GM18858 (cell line): Measurements from ENCODE around the gene DCP1B.
A peak's percentile ranks its signal among the peaks of the same experiment; 100 is the strongest.

Experiments
- ATAC-seq: cut with Tn5 transposase; IDR thresholded peaks from one replicate; pipeline ENCODE4 v1.9.1; 2021; ENCODE audit not compliant: unreplicated experiment

Gene DCP1B

GRCh38 chr12:2004113-2004929 lies at the start of gene DCP1B:
Gene DCP1B (minus strand): TSS chr12:2004457. CDS start chr12:2004431, 26 bp downstream.
- peak; percentile 91 for ATAC-seq

DNA sequence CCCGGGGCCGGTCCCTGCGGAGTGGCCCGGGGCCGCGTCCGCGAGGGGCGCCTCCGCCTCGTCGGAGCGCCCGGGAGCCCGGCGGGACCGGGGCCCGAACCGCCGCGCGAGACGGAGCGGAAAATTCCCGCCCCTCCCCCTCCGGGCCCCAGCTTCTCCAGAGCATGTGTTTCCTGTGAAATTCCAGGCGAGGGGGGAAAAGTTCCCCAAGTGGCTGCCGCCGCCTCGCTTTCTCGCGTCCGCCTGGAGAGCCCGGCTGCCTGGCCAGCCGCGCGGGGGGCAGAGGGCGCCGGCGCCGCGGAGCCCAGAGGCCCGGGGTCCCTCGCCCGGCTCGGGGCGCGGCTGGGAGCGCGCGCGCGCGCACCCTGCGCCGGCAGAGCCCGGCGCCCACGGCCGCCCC lies 49.4 kb upstream of the DCP1B start:
- no peak for ATAC-seq

GRCh38 chr12:2052826-2053678 lies 48.8 kb upstream of the DCP1B start, which contains the start of gene CACNA1C:
Gene CACNA1C (plus strand): TSS chr12:2052987. CDS start chr12:2053563, 576 bp downstream.
- ATAC-seq: no peak

- ATAC-seq: no peak
Observed at GRCh38 chr12:2051700-2052621, 47.7 kb upstream of the DCP1B start.

DNA sequence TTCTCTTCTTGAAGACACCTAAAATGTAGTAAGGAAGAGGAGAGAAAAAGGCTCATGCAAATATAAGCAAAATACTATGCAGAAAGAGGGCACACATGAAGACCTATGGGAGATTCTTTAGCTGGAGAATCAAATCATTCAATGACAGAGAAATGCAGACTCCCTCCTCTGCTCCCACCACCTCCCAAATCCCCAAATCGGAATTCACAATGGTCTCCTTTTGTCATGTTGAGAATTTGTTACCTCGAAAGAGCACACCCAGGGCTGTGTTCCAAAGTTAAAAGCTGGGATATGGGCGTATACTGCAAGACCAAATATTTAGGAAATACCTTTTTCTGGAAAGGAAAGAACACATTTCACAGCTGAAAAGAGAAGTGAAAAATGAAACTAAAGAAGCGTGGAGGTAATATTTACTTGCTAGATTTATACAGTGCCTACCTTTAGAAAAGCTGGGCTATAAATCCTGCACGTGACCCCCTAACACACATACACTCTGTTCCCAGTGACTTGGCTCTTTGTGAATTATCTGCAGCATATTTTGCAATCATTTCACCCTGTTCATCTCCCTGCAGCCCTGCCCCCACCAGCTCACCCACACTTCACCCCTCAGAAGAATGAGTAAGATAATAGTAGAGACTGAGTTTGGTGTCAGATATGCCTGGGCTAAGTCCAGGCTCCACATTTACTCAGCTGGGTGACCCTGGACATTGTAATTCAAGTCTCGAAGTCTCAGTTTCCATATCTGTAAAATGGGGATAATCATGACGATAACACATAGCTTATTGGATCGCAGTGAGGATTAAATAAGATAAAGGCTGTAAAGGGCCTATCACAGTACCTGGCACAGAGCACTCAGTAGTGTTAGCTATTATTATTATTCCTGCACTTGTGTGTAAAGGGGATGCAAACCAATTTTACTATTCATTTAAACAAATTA lies 45.6 kb upstream of the DCP1B start:
- ATAC-seq: no peak

DNA sequence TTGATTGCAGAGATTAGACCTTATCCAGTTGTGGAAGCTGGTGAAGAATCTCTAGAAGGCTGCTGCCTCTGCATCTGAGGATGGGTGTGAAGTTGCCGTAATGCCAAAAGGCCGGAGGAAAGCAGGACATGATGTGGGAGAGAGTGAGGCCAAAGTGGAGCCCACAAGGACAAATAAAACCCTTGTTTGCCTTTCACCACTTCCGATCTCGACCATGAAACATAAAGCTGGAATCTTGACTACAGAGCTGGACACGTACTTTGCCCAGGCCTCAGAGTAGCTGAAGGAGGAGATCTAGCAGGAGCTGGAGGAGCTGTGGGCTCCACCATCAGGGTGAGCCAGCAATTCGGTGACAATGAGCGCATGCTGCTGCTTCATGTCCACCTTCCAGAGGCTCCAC lies 43.5 kb upstream of the DCP1B start:
- ATAC-seq: no peak

- no peak for ATAC-seq
Observed at GRCh38 chr12:2046957-2047356, 42.7 kb upstream of the DCP1B start.

DNA sequence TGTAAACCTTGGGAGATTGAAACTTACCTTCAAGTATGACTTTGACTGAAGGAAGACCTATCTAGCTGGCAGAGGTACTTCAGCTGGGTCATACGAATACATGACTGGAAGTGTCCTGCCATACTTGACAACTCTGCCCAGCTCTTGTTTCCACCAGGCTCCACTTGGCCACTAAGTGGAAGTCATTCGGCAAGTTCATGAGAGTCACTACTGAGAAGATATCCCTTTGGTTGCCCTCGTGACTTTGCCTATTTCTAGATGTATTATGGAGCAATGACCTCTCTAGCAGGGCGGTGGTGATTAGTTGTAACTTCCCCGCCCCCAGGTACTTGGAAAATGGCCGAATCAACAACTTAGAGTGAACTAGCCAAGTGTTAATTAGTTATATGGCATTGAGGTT lies 39.9 kb upstream of the DCP1B start:
- no peak for ATAC-seq

DNA sequence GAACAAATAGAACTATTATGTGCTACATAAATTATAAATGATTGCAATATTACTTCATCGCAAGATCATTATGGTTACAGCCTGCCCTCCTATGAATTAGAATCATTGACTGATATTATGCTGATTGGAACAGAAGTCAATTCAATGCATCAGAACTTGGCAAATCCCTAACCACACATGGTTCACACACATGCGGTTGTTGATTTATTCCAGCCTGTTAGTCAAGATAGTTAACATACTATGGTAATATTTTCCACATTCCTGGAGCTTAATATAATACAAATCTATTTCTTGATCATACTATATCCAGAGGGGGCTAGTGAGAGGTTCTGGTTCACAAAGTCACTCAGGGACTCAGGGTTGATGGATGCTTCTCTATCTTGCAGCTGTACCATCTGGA lies 38.8 kb upstream of the DCP1B start:
- no peak for ATAC-seq

DNA sequence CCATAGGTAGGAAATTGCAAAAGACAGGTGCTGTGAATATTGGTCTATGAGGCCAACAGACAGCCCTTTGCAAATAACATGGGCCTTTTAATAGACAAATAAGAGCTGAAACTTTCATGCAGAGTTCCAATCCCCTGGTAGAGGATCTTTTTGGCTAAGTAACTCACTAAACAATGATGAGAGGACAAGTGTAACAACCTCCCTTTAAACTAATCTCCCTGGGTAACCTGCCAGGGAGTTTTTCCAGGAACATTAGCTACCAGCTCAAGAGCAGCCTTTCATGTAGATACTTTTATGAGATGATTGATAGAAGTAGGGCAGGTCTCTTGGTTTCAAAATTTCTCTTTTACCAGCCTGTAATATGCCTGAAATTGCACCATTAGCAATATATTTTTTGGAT lies 34.8 kb upstream of the DCP1B start:
- ATAC-seq: no peak

DNA sequence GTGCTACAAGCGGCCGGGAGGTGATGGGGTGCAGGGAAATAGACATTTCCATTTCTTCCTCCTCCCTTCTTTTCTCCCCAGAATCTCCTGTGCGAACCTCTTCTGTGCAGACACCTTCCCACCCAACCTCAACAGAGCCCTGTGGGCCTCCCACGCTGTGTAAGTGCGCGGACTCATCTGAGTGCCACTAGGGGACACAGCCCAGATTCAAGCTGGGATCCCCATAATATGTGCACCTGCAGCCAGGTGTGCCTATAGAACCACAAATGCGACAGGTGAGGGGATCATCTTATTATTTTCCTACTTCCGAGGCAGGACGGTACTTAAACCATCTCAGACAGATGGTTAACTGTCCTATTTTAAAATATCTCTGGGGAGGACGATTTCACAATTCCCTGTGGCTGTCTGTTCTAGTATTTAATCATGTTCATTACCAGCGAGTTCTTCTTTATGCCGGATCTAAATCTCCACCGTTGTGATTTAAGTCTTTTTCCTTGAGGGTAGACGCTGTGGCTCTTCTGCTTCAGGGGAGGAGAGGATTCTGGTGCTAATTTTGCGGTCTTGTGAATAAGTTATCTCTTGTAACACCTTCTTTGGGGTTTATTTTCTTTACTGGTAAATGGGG lies 31.3 kb upstream of the DCP1B start:
- no peak for ATAC-seq

DNA sequence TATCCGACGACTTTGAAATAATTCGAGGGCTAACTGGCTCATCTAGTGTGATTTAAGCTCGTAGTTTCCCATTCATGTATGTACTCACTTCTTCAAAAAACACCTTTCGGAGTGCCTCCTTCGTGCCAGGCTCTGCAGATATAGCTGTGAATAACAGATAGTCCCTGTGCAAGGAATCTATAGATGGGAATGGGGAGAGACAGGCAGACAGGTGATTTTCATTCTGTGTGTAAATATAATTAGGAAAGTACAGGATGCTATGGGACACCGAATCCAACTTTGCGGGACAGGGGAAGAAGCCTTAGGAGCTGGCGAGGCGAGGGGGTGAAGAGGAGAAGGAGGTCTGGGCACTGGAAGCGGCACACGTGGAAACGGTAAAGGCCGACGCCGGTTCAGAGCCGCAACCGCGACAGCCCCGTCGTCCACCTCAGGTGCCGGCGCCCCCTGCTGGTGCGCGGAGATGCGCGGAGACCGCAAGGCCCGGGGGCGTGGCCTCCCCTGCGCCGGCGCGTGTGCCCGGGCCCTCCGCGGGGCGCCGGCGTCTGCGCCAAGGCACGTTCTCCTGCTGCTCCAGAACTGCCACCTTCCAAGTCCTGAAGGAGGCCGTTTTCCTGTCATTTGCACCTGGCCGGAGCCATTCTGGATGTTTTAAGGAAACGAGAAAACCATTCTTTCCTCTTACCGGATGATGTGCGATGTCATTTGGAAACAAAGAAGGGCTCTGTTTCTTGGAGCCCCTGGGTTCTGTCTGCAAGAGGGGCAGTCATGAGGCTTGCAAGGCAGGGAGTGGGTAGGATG lies 30.6 kb upstream of the DCP1B start:
- ATAC-seq: no peak

DNA sequence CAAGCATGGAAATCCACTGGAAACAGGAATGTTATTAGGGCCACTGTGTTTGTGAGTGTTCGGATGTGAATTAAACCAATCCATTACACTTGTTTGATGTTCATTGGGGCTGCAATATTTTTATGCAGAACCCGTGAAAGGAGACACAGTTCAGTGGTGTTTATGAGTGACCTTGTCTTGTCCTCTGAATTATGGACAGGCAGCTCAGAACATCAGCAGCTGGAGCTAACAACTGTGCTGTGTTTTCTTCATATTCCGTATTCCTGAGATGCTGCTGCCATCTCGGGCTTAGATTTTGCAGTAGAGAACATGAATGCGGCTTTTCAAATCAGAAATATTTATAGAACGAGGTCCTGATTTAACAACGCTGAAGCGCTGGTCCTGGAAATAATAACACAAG lies 28.2 kb upstream of the DCP1B start:
- ATAC-seq: no peak

DNA sequence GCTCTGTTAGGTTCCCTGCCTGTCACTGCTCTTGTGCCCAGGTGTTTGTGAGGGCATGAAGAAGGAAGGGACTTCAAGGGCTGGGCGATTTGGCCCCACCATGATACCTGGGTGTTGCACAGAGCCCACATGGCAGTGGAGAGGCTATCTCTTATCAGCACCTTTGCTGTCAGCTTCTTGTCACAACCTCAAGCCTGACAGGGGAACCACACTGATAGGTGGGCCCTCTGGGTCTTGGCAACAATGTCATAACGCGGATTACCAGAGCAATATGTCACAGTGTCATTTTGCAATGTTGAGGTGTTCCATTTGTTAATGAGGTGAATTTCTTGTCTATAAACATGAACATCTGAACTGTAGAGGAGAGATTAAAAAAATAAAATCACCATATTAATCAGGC lies 25.6 kb upstream of the DCP1B start:
- ATAC-seq: no peak

DNA sequence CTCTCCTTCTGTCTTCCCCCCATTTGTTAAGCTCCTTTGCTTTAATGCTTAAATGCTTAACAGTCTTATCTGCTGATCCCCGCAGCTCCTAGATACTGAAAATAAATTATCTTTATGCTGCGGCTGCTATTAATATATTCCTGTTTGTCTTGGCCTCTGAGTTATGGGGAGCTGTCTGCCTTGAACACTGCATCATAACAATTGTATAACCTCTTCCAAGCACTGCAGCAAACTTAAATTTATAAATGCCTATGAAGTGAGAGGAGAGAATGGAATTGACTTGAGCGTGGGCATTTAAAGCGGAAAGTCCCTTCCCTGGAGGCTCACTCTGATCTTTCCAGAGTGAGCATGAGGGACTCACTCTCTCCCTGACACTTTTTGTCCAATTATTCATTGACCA lies 23.1 kb upstream of the DCP1B start:
- ATAC-seq: no peak

DNA sequence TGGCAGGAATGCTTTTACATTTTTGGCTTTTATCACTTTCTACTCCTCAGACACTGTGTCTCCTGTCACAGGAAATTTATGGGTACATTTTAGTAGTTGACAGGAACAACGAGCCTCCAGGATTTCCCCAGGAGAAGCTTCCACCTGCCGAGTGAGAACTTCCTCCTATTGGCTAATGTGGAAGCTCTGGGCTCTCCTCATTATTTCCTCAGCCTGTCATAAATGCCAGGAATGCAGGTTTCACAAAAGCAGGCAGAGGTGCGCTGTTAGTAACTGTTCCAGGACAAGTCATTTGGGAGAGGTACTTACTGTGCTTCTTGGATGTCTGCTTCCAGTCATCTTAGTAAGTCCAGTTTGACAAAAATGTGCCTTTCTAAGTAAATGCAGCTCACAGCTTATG lies 19.1 kb upstream of the DCP1B start:
- ATAC-seq: no peak

DNA sequence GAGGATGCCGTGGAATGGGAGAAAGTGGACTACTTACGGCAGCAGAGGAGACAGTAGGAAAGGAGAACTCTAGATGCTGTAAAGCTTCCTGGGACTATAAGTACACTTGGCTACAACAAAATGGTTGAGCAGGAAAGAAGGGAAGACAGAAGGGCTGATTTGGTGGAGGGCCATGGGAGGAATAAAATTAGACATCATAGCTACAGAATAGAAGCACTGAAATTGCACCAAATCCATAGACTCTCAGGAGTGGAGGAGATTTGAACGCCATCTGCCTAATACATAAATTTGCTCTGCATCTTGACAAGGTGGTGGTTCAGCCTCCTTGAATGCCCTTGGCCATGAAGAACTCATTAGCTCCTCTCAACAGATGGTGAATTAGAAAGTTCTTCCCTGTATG lies 16.3 kb upstream of the DCP1B start:
- ATAC-seq: no peak

DNA sequence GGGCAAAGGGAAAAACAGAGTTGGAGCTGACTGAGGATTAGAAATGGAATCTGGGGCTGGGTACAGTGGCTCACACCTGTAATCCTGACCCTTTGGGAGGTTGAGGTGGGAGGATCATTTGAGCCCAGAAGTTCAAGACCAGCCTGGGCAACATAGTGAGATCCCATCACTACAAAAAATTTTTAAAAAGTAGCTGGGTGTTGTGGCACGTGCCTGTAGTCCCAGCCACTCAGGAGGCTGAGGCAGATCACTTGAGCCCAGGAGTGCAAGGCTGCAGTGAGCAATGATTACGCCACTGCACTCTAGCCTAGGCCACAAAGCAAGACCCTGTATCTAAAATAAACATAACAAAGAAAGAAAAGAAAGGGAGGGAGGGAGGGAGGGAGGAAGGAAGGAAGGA lies 14.9 kb upstream of the DCP1B start:
- ATAC-seq: no peak

GRCh38 chr12:2018391-2018790 lies 14.1 kb upstream of the DCP1B start:
- no peak for ATAC-seq
